ENCODE measurements around the gene GCNA.

DNA sequence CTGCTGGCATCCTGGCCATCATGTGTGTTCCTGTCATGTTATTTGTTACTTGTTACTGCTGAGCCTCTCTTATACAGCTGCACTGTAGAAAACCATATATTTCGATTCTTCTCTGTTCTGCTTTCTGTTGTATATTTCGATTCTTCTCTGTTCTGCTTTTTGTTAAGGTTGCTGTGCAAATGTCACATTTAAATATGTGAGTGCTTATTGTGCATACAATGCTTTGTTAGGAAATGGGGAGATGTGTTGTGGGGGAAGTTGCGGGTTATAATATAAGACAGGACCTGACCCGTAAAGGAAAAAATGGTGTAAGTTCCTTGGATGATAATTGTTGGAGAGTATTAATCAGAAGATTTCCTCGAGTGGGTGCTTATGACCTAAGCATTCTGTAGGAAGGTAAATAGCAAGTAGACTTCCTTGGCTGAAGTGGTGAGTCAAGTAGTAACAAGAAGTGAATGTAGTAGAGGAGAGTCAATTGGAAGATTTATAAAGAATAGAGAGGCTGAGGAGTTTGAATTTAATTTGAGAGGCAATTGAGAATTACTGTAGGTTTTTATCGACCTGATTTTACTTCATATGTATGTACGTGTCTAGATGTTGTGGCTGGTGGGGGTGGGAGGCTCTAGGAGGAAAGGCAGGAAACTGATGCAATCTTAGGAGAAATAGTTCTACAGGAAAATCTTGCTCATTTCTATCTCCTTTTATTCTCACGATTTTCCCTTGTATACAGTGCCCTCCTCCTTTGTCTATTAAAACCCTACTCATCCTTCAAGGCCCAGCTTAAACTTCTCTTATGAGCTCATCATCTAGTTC is 36.8 kb upstream of the GCNA start:
- TF ChIP-seq EZH2 (IDR thresholded peaks at IDR 0.05; ENCODE audit: borderline replicate concordance, control insufficient read depth, low read depth, low read length): no peak
- TF ChIP-seq, protein P1, sequence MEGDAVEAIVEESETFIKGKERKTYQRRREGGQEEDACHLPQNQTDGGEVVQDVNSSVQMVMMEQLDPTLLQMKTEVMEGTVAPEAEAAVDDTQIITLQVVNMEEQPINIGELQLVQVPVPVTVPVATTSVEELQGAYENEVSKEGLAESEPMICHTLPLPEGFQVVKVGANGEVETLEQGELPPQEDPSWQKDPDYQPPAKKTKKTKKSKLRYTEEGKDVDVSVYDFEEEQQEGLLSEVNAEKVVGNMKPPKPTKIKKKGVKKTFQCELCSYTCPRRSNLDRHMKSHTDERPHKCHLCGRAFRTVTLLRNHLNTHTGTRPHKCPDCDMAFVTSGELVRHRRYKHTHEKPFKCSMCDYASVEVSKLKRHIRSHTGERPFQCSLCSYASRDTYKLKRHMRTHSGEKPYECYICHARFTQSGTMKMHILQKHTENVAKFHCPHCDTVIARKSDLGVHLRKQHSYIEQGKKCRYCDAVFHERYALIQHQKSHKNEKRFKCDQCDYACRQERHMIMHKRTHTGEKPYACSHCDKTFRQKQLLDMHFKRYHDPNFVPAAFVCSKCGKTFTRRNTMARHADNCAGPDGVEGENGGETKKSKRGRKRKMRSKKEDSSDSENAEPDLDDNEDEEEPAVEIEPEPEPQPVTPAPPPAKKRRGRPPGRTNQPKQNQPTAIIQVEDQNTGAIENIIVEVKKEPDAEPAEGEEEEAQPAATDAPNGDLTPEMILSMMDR (IDR thresholded peaks at IDR 0.05 in 2 of 3, conservative IDR thresholded peaks at IDR 0.05 in 1 of 3; ENCODE audit: control insufficient read depth in 2 of 3, extremely low read depth in 1 of 3, insufficient read depth in 1 of 3, low read depth in 3 of 3, low read length in 3 of 3): no peak
- no peak for TF ChIP-seq HCFC1 (IDR thresholded peaks at IDR 0.05; ENCODE audit: low read length)
